Suppressor macrophage treated with lipopolysaccharide for 4 hours (primary cell): ENCODE measurements around the gene USP40.

ENCODE experiments used
- DNase-seq: peaks from one replicate; pipeline ENCODE4 v3.0.0-alpha.2; 2020

Gene USP40

DNA sequence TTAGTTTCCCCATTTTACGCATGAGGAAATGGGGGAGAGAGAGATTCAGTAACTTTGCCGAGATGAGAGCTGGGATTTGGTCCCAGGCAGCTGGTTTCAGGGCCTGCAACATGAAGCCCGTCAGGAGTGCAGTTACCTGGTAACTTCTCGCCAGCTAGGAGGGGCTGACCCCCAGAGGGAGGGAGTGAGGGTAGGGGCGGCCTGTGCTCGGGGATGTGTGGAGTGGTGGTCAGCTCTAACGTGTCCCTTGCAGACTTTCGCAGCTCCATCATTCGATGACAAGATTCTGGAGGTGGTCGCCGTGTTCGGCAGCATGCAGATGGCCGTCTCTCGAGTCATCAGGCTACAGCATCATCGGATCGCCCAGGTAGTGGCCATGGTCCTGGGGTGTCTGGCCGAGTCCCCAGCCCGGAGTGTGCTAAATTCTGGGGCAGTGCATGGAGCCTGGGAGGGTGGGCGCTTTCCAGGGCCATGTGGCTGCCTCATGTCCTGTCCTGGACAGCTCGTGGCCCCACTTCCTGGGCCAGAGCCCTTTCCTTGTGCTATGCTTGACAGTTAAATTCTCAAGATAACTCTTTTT is 108.5 kb downstream of the USP40 start:
- DNase-seq: no peak

DNA sequence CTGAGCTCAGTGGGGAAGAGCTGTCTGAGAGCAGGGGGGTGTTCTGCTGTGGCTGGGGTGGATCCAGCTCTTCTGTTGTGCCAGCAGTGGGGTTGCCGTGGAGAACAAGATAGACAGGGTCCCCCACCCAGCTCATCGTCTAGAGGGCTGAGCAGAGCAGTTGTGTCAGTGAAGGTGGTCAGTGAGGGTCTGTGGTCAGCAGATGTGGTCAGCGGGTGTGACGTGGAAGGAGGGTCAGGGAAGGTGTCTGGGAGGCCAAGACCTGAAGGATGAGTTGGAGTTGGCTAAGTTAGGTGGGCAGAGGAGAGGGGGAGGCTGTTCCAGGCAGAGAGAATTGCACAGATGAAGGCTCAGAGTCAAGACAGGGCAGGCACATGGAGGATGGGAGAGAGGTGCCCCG is 109.2 kb downstream of the USP40 start:
- DNase-seq: no peak

DNA sequence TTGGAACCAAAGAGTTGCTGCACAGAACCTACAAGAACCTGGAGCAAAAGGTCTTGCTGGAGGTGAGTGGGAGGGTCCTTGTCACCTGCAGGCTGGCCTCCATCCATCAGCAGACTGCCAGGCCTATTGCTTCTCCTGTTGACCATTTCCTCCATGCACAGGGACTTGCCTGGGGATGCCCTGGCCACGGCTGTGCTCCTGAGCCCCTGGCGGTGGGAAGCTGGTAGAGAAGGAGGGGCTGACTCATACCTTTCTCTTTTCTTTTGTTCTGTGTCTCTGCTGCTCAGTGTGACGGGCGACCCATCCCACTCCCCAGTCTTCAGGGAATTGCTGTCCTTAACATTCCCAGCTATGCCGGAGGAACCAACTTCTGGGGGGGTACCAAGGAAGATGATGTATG is 109.6 kb downstream of the USP40 start:
- no peak for DNase-seq

DNA sequence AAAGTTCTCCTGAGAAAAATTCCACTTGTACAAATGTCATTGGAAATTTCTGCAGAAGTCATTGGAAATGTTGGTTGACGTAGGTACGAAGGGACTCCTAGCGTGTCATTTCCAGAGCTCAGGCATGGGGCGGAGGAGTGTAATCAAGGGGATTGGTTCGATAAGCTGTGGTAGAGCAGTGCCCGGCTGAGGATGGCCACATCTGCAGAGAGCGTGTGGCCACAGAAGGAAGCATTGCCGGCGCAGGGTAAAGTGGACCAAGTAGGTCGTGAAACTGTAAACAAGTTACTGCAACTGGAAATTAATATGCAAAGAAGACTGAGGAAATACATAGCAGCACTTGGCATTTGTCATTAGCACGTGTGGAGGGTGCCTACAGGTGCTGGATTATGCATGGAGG is 110.5 kb downstream of the USP40 start:
- no peak for DNase-seq

DNA sequence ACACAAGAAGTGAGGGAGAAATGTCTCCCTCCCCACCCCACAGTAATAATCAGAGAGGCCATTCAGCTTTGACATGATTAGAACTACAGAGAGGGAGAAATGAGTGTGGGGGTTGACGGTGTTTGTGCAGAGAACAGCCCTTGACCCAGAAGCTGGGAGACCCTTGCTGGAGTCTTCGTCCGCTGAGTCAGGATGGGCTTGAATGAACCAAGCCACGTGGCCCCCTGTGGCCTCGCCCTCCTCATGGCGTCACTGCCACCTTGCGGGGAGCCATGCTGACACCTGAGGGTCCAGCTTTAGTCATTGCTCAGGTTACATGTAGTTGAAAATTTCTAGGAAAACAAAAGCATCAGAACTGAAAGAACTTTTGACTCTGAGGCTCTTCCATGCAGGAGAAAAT is 111.1 kb downstream of the USP40 start:
- no peak for DNase-seq

DNA sequence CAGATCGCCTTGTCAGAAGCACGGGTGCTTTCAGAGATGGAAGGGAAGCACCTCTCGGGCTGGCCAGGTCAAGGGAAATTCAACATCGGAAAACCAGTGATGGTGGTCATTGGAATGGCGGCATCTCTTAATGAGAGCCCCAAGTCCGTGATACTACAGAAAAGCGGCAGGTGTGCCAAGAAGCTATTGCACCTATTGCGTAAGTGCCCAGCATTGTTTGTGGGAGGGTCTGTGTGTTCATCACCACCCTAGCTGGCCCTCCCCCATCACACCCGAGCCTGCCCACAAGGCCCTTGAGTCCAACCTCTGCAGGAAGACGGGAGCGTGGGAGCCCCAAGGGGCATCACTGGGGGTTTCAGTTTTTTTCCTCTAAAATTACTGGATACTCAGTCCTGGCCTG is 111.6 kb downstream of the USP40 start:
- no peak for DNase-seq

DNA sequence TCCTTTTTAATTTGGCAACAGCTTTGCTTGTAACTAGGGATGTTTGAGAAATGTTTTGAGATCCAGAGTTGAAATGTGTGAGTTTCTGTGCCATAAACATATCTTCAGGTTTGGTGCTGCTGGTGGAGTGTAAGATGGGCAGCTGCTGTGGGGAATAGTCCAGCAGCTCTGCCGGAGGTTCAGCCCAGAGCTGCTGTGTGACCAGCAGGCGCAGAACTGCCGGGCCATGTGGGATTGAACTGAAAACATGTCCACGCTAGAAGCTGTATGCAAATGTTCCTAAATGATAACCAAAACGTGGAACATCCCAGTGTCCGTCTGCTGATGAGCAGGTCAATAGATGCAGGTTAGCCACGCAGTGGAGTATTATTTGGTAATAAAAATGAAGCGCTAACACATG is 112.7 kb downstream of the USP40 start:
- DNase-seq: no peak

DNA sequence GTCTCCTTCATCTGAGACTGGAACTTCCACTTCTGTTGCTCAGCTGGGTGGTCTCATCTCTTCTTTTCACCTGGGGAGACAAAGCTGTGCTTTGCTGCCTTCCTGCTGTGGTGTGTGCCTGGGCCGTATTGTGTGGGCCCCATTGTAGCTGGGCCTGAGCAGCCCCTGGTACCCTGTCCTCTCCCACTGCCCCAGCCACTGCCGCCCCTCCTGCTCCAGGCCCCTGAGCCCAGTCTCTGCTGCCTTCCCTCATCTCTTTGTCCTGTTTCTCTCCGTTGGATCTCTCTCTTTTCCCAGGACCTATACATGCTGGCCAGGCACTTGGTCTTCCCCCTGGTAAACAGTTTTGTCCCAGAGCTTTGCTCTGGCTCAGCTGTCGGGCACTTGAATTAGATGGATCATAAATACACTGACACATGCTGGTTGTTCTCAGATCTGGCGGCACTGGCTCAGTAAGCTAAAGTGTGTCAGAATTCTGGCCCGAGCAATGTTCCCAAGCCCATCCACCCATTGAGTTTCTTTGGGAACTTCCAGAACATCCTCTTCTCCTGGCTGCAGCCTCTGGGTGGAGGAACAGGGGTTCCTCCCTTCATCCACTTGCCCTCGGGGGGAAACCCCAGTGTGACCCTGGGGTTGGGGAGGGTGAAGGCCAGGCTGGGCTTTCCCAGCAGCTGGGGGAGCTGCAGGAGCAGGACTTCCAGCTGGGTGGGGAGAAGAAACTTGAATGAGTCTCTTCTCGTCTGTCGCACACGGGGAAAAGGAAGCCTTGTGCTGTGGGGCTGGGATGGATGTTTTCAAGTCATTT is 113.3 kb downstream of the USP40 start:
- no peak for DNase-seq

DNA sequence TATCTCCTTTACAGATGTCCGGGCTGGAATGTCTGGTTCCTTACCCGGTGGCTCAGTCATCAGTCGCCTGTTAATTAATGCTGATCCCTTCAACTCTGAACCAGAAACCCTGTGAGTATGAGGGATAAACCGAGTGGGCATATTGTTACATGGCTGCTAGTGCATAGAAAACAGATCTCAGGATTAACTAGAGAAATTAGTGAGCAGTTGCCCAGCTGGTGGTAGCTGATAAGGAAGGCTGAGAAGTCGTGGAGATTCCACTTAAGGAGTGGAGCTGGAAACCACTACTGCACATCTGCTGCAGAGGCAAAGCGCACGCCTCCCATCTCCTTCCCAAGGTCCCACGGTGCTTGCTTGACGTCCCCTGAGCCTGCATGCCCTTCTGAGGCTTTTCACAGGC is 114.6 kb downstream of the USP40 start:
- no peak for DNase-seq

DNA sequence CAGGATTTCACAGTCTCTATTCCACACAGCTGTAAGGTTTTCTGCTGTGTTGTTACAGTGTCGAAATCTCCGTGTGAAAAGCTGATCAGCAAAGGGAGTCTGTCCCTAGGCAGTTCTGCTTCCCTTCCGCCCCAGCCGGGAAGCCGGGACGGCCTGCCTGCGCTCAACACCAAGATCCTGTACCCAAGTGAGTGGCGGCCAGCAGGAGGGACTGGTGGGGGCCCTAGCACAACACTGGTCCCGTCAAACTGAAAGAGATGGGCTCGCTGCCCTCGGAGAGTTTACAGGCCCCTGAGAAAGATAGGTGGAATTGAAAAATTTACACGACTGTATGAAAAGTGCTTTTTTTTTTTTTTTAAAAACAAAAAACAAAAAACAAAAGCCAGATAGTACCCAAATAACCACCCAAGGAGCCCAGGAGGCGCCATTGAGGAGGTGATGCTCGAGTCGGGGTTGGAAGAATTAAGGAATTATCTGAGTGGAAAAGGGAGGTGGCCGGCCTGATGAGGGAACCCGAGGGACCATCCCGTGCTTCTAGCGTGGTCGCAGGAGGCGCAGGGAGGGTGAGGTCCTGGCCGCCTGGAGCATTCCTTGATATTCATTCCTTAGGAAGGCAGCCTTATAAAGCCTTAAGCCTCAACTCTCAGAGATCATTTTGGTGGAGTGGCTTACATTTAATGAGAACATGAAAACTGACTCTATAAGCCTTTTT is 115.6 kb downstream of the USP40 start:
- DNase-seq: no peak

DNA sequence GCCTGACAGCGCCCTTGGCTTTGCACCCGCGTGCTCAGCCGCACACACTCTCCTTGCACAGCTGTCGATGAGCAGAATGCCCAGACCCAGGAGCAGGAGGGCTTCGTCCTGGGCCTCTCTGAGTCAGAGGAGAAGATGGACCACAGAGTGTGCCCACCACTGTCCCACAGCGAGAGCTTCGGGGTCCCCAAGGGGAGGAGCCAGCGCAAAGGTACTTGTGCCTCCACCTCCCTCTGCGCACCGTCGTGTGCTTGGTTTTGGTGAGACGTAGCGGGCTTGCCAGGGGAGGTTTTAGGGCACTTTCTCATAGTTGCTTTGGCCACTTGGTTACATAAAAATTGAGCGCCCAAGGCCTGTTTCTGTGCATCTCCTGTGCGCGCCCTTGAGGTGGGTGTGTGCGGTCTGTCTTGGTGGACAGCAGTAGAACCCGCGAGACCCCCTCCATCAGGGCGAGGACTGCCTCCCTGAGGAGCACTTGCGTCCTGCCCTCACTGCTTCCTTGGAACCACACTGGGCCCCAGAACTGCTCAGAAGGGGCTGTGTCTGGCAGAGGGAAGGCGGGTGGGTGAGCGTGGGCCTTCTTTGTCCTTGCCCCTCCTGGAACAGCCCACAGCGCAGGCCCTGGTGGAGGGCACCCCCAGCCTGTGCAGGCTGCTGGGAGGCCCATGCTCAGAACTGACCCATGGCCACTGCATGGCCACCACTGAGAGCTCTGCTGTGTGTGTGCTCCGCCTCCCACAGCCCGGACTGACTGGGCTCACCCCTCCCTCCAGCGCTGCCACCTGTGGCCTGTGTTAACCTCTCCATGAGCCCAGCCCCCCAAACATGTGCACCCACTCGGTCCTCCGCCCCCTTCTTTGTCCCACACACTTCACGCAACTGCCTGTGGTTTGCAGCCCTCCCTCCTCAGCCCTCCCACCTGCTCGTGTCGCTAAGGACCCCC is 116.4 kb downstream of the USP40 start:
- no peak for DNase-seq

DNA sequence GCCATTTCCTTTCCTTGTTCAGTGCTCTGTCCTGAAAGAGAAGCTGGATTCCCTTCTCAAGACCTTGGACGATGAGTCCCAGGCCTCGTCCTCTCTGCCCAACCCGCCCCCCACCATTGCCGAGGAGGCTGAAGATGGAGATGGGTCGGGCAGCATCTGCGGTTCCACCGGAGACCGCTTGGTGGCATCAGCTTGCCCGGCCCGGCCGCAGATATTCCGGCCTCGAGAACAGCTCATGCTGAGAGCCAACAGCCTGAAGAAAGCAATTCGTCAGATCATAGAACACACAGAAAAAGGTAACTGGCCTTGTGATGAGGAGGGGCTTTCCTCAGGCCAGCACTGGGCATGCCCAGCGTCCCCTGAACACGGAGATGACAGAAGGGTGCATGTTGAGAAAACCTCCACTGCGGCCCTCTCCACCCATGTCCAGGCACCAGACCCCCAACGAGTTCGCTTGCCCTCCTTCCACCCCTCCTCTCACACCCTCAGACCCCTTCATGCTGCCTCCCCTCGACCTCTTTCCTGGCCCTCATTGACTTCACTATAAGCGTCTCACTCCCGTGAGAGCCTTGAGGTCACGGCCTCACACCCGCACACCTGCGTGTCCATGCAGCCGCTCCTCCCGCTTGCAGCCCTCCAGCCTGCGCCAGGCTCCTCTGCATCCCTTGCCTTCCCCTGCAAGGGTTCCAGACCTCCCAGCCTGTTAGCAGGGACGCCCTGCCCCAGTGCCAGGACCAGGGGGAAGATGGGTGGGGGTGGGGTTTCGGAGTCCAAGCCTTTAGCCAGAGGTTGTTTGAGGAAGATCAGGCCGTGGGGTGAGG is 117.3 kb downstream of the USP40 start:
- no peak for DNase-seq

DNA sequence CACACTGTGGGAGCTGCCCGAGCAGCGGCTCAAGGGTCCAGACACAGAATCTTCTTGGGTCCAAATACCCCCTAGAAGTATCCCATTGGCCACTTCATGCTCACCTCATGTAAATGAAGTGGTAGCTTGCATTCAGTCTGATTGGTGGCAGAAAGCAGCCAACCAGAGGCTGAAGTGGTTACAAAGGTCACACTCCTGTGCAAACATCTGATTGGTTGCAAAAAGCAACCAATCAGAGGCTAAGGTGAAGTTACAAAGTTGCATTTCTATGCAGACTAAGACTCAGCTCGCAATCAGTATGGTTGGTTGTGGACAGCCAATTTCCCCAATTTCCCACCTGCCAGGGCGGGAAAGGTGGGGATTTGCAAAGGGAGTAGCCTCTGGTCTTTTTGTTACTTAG is 118.0 kb downstream of the USP40 start:
- DNase-seq: no peak

DNA sequence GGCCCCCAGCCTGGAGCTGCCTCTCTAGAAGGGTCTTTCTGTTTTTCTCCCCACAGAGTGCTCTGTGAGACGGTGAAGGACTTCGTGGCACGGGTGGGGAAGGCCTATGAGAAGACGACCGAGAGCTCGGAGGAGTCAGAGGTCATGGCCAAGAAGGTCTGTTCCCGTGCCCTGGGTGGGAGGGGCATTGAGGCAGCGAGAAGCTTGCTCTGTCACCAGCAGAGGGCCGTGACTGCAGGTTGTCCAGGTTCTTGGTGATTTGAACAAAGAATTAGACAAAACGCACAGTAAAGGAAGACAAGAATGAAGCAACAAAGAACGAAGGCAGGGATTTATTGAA is 118.4 kb downstream of the USP40 start:
- DNase-seq: no peak

DNA sequence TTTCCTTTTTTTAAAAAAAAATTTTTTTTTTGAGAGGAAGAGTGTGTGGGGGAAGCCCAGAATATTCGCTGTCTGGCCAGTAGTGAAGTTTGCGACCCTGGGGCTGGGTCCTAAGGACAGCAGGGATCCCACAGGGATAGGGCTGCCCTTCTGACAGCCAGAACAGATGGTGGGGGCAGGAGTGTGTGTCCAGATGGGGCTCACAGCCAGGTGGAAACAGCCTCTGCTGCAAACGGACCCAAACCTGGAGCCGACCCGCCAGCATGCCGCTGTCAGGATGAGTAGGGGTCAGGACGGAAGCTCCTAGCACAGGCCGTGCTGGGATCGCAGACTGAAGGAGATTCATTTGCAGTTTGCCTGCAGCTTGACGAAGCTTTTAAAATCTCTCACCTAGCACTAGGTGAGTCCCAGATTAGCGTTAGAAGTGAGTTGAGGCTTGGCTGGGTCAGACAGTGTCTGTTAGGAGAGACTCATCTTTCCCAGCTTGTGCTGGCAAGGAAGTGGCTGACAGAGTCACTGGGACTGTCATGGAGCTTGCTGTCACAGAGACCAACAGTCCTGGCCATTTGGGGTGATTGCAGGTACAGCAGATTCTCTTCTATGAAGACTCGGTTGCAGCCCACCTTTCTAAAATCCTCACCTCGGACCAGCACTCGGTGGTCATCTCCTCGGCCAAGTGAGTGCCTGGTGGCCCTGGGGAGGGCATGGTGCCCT is 118.9 kb downstream of the USP40 start:
- no peak for DNase-seq

DNA sequence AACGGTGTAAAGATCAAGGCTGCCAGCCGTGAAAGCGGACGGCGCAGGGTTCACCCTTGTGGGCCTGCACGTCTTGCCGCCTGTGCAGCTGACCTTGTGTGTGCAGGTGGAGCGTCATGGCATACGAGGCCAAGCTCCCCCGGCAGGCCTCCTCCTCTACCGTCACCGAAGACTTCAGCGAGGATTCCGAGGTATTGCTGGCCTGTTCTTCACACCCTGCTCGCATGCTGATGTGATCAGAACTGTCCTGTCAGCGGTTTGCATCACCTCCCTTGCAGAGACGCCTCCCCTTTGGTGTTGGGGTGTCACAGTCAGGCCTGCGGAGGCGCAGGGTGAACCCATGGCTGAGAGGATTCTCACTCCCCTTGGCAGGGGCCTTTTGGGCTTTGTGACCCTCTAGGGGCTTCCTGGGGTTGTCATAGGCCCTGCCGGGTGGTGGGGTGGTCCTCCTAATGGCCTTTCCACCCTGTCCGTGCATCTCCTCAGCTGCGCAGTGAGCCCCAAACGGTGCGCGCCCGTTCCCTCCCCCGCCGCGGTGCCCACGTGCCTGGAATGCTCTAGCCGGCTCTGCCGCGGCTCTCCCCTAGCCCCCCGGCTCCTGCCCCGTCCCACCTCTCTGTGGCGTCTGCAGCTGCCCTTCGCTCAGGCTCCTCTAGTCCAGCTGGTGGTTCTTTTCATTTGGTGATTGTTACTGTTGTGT is 119.8 kb downstream of the USP40 start:
- DNase-seq: no peak

DNA sequence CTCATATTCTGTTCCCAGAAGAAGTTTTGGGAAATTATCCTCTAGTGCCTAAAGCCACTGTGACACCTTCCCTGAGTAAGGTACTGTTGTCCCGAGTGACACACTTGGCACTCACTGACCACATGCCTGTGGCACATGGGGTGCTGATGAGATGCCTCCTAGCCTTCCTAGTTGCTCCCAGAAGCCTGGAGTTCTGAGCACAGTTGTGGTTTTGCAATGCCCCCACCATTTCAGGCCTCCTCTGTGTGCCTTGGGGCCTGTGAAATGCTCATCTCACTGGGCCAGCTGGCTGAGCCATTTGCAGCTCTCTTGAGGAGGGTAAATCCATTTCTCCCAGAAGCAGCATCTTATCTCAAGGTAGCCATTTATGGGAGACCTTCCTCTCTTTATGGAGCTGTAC is 120.5 kb downstream of the USP40 start:
- DNase-seq: no peak

DNA sequence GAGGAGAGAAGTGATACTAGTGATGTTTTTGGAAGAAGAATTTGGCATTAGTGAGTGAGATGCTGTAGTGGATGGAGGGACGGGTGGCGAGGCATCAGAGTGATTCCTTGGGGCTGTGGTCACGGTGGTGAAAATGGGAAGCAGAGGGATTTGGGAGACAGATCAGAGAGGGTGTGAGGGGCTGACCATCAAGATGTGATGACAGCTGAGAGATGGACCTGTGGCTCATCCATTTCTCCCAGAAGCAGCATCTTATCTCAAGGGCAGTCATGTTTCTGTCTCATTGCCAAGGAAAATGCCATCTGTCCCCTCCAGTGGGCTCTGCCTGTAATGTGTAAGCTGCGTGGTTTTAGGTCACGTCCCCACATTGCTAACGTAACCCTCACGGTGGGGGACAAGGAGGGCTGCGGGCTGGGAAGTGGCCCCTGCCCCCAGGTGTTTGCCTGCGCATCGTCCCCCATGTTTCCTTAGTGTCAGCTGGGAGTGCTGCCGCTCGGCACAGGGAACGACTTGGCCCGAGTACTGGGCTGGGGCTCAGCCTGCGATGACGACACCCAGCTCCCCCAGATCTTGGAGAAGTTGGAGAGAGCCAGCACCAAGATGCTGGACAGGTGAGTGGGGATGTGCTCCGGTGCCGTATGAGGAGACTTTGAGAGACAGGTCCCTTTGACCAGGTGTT is 121.3 kb downstream of the USP40 start:
- no peak for DNase-seq

DNA sequence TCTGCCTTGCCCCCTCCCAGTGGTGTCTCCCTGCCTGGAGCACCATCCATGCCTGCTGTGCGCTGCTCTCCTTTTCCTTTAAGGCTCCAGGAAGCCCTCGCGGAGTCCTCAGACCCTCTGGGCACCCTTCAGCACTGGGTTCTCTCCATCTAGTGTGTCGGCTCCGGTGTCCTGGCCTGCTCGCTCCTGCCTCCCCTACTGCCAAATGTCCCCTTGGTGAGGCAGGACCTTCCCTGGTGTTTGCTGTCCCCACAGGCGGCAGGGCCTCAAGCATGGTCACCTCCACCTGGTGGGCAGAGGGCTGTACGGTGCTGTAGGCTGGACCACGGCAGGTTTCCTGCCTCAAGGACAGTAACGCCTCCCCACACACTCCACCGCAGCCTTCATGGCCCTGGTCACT is 122.1 kb downstream of the USP40 start:
- DNase-seq: no peak

DNA sequence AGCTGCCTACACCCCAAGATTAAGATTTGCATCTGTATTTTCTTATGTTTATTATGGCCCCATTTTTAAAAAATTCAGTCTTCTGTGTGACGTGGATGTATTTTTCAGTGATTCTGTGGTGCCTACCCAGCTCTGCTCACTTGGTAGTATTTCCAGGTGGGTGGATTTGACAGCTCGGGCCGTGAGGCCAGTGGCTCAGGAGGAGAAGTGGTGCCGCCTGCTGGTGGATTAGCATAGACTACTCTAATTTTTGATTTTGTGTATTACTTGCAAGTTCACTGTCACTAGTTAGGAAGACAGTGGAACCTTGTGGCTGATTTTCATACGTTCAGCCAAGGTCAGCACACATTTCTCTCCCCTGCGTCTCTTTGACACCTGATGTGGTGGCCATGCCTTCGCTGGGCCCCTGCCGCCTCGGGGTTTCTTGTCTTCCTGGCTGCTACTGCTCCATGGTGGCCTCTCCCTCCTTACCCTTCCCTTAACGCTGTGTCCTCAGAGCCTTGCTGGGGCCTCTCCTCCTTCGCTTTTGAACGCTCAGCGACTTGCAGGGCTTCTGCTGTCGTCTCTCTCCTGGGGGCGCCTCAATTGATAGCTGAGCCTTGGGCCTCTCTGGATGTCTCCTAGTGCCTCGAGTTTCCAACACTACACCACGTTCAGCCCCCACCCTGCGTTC is 122.9 kb downstream of the USP40 start:
- peak; percentile 74 for DNase-seq
